Endothelial cell of umbilical vein (primary cell): ENCODE results near the gene SPINK7. TPM values are rescaled to one million over a fixed set of nuclear protein-coding genes. Genes with fewer than 3 reads are reported as not detected.

Source experiments
- BruUV-seq: library from RNA; stranded (reverse); fragments of 400-500 nt; replicated peaks from 2 replicates; lab custom pipeline; 2021; lab: Mats Ljungman, UMichigan
- CTCF ChIA-PET: fragments of 300-600, 350-600 bp; sonication (Branson Sonifier 250); formaldehyde crosslinking; loops from one replicate; lab custom pipeline; 2021; ENCODE audit warnings: antibody characterized with exemption, inconsistent platforms; lab: Charles Lee
- POLR2A ChIA-PET: fragments of 300-600, 350-600 bp; sonication (Branson Sonifier 250); formaldehyde crosslinking; loops from one replicate; lab custom pipeline; 2021; ENCODE audit warnings: antibody characterized with exemption, inconsistent platforms; lab: Charles Lee
- DNase-seq: peaks from one replicate; pipeline ENCODE4 v3.0.0-alpha.2; 2011; ENCODE audit warnings: low read depth, low spot score
- FAIRE-seq: peaks from 2 replicates; lab custom pipeline; 2011; peaks lifted over from hg19 to GRCh38; lab: Jason Lieb, UNC
- H2AFZ ChIP-seq: 2 replicates; pipeline ENCODE4 v1.6.0; 2012; ENCODE audit warnings: low read depth, low read length, control low read depth, inconsistent platforms
- H3K27ac ChIP-seq: 2 replicates; pipeline ENCODE4 v1.5.1; 2011; ENCODE audit warnings: low read depth, mild to moderate bottlenecking, control low read depth, low read length, moderate library complexity; ENCODE audit not compliant: insufficient read depth
- H3K27me3 ChIP-seq, 2 experiments: 2 replicates each; pipeline versions ENCODE4 v1.6.0 to v1.6.1; 2011; ENCODE audit warnings: low read length in 2 of 2, mixed read lengths in 1 of 2; ENCODE audit not compliant: control insufficient read depth in 2 of 2, insufficient read depth in 2 of 2
- H3K36me3 ChIP-seq, 2 experiments: 2 replicates in 1 of 2; 3 replicates in 1 of 2; pipeline ENCODE4 v1.5.1; 2011; ENCODE audit warnings: low read length in 2 of 2, mild to moderate bottlenecking in 1 of 2, moderate library complexity in 1 of 2; ENCODE audit not compliant: control insufficient read depth in 2 of 2, insufficient read depth in 2 of 2; ENCODE audit errors: extremely low read depth in 1 of 2
- H3K4me1 ChIP-seq: 3 replicates; pipeline ENCODE4 v1.5.1; 2011; ENCODE audit warnings: mild to moderate bottlenecking, low read length; ENCODE audit not compliant: control insufficient read depth, insufficient read depth; ENCODE audit errors: extremely low read depth
- H3K4me2 ChIP-seq: 2 replicates; pipeline ENCODE4 v1.6.1; 2011; ENCODE audit warnings: low read length, control low read depth, mixed read lengths; ENCODE audit not compliant: insufficient read depth
- H3K4me3 ChIP-seq, 3 experiments: fragments of 200-600 bp in 1 of 3; sonication (generic), shearing (Covaris generic) in 1 of 3; replicated peaks in 1 of 3; 2 replicates each; pipeline ENCODE4 v1.5.1; 2011 to 2016; ENCODE audit warnings: control low read depth in 3 of 3, low read length in 3 of 3, mild to moderate bottlenecking in 2 of 3, inconsistent platforms in 1 of 3, low read depth in 1 of 3, moderate library complexity in 1 of 3; ENCODE audit not compliant: insufficient read depth in 1 of 3
- H3K79me2 ChIP-seq: 2 replicates; pipeline ENCODE4 v1.6.0; 2012; ENCODE audit warnings: low read length, inconsistent platforms; ENCODE audit not compliant: control insufficient read depth, insufficient read depth
- H3K9ac ChIP-seq: replicated peaks from 2 replicates; pipeline ENCODE3; 2011; ENCODE audit warnings: low read length, control low read depth; ENCODE audit not compliant: insufficient read depth; ENCODE audit errors: extremely low read depth
- H3K9me1 ChIP-seq: replicated peaks from 3 replicates; pipeline ENCODE4 v1.6.0; 2011; ENCODE audit warnings: mild to moderate bottlenecking, low read length; ENCODE audit not compliant: control insufficient read depth, insufficient read depth; ENCODE audit errors: extremely low read depth
- H3K9me3 ChIP-seq: replicated peaks from 2 replicates; pipeline ENCODE4 v1.5.1; 2012; ENCODE audit warnings: low read length, inconsistent platforms; ENCODE audit not compliant: control insufficient read depth, insufficient read depth
- H4K20me1 ChIP-seq: replicated peaks from 2 replicates; pipeline ENCODE3; 2011; ENCODE audit warnings: mild to moderate bottlenecking, low read length; ENCODE audit not compliant: control insufficient read depth, insufficient read depth; ENCODE audit errors: extremely low read depth
- CTCF ChIP-seq, 2 donors: IDR thresholded peaks; 1 replicate in 1 of 2; 2 replicates in 1 of 2; pipeline ENCODE4 v1.5.1; 2011; ENCODE audit warnings: low read length in 2 of 2, mild to moderate bottlenecking in 2 of 2, moderate library complexity in 2 of 2, control low read depth in 1 of 2, inconsistent platforms in 1 of 2, low read depth in 1 of 2; ENCODE audit not compliant: insufficient read depth in 1 of 2; ENCODE audit errors: extremely low read depth in 1 of 2
- EZH2 ChIP-seq: IDR thresholded peaks from 2 replicates; pipeline ENCODE4 v1.6.1; 2012; ENCODE audit warnings: borderline replicate concordance, low read depth, mild to moderate bottlenecking, moderate library complexity, low read length, inconsistent platforms; ENCODE audit not compliant: severe bottlenecking
- FOS ChIP-seq: IDR thresholded peaks from 2 replicates; pipeline ENCODE4 v1.6.1; 2011; ENCODE audit warnings: mild to moderate bottlenecking, low read length, moderate library complexity, borderline replicate concordance; ENCODE audit not compliant: insufficient read depth
- GATA2 ChIP-seq: IDR thresholded peaks from 2 replicates; pipeline ENCODE4 v1.7.0; 2011; ENCODE audit warnings: low read depth, mild to moderate bottlenecking, moderate library complexity, mixed read lengths, low read length; ENCODE audit not compliant: insufficient read length, insufficient read depth
- JUN ChIP-seq: IDR thresholded peaks from 2 replicates; pipeline ENCODE4 v1.6.1; 2011; ENCODE audit warnings: borderline replicate concordance, low read depth; ENCODE audit not compliant: insufficient read length, insufficient read depth
- MAX ChIP-seq: IDR thresholded peaks from 2 replicates; pipeline ENCODE4 v1.6.1; 2011; ENCODE audit not compliant: insufficient read depth, insufficient read length
- MYC ChIP-seq: IDR thresholded peaks from one replicate; pipeline ENCODE4 v1.6.1; 2011; ENCODE audit warnings: mild to moderate bottlenecking, low read depth, low read length
- POLR2A ChIP-seq: IDR thresholded peaks from 2 replicates; pipeline ENCODE4 v1.6.1; 2012; ENCODE audit warnings: low read depth, mild to moderate bottlenecking, control low read depth, low read length
- POLR2AphosphoS5 ChIP-seq: IDR thresholded peaks from 2 replicates; pipeline ENCODE4 v1.6.1; 2012; ENCODE audit warnings: low read depth, mild to moderate bottlenecking, control low read depth, low read length, moderate library complexity; ENCODE audit not compliant: insufficient read depth
- dilution Hi-C: fragments of 300-500 bp; cut with MboI; formaldehyde crosslinking; loops from one replicate; pipeline ENCODE4 v1.15.0; 2019; ENCODE audit warnings: low sequenced_read_pairs; ENCODE audit not compliant: extremely low pct_ligation_motif_present
- intact Hi-C: fragments of 100-400 bp; cut with micrococcal nuclease; formaldehyde crosslinking; loops from one replicate; pipeline ENCODE4 v1.10.0; 2022
- polyA plus RNA-seq, 4 experiments: library from polyadenylated mRNA; depleted of rRNA in 3 of 4; stranded (reverse) in 3 of 4; unstranded in 1 of 4; fragments of >200 nt; gene quantifications; 2 replicates each; pipeline versions ENCODE4 v1.2.1 to v1.2.3, GENCODE V29; 2011 to 2012; ENCODE audit warnings: missing spikeins in 1 of 4
- total RNA-seq: library from RNA; stranded (reverse); gene quantifications from 2 replicates; pipeline ENCODE4 v1.2.3, GENCODE V29; 2021

The SPINK7 gene
- total and polyA plus RNA-seq, 2 donors (not counting 3 experiments of a cell fraction or from before 2014, with no cell fraction given): not detected

GRCh38 chr5:148314187-148314586 is 2.0 kb downstream of the SPINK7 start:
- H3K9me1 ChIP-seq: no peaks in the 10 kb centered on the region
- TF ChIP-seq CTCF (IDR thresholded peaks at IDR 0.05; ENCODE audit: extremely low read depth in 1 of 2, insufficient read depth in 1 of 2, low read depth in 1 of 2, low read length in 2 of 2): no peak
- TF ChIP-seq JUN: no peak
- no peak for TF ChIP-seq GATA2
- TF ChIP-seq MYC: no peak
- no peak for TF ChIP-seq EZH2
- TF ChIP-seq MAX: no peak
- TF ChIP-seq FOS: no peak
- TF ChIP-seq POLR2A: no peak
- TF ChIP-seq POLR2AphosphoS5: no peak

More at GRCh38 chr5:148314187-148314586, 2.0 kb downstream of the SPINK7 start:
- H3K36me3 ChIP-seq: no peaks in the 10 kb centered on the region
- H3K9me3 ChIP-seq: no peaks in the 10 kb centered on the region
- no peak overlapping the region for H3K4me2 ChIP-seq
- no peak overlapping the region for H2AFZ ChIP-seq
- no peak for DNase-seq
- H3K27me3 ChIP-seq: no peaks in the 10 kb centered on the region
- POLR2A ChIA-PET: no interaction called here
- no peak for FAIRE-seq
- H3K4me3 ChIP-seq: no peak overlapping the region
- no peak overlapping the region for H3K27ac ChIP-seq
- dilution Hi-C loops (no loop called here), intact Hi-C loops (no loop called here)
- H3K9ac ChIP-seq: no peak overlapping the region
- no peaks in the 10 kb centered on the region for H3K79me2 ChIP-seq
- BruUV-seq: no TSS peak
- CTCF ChIA-PET: interaction anchor here (1.0 to 2.2 kb wide), 3 partner anchors 23 to 372 kb away, joined by 3 to 9 read pairs (median 8); no protein-coding TSS in a partner anchor
- H3K4me1 ChIP-seq: no peaks in the 10 kb centered on the region
- no peaks in the 10 kb centered on the region for H4K20me1 ChIP-seq
